ENCODE measurements around the gene POLR1E. TPM values are rescaled to one million over a fixed set of nuclear protein-coding genes. Genes with fewer than 3 reads are reported as not detected.

POLR1E gene, protein sequence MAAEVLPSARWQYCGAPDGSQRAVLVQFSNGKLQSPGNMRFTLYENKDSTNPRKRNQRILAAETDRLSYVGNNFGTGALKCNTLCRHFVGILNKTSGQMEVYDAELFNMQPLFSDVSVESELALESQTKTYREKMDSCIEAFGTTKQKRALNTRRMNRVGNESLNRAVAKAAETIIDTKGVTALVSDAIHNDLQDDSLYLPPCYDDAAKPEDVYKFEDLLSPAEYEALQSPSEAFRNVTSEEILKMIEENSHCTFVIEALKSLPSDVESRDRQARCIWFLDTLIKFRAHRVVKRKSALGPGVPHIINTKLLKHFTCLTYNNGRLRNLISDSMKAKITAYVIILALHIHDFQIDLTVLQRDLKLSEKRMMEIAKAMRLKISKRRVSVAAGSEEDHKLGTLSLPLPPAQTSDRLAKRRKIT
- 19.5 and 28.2 TPM in 2 replicates for total RNA-seq

DNA sequence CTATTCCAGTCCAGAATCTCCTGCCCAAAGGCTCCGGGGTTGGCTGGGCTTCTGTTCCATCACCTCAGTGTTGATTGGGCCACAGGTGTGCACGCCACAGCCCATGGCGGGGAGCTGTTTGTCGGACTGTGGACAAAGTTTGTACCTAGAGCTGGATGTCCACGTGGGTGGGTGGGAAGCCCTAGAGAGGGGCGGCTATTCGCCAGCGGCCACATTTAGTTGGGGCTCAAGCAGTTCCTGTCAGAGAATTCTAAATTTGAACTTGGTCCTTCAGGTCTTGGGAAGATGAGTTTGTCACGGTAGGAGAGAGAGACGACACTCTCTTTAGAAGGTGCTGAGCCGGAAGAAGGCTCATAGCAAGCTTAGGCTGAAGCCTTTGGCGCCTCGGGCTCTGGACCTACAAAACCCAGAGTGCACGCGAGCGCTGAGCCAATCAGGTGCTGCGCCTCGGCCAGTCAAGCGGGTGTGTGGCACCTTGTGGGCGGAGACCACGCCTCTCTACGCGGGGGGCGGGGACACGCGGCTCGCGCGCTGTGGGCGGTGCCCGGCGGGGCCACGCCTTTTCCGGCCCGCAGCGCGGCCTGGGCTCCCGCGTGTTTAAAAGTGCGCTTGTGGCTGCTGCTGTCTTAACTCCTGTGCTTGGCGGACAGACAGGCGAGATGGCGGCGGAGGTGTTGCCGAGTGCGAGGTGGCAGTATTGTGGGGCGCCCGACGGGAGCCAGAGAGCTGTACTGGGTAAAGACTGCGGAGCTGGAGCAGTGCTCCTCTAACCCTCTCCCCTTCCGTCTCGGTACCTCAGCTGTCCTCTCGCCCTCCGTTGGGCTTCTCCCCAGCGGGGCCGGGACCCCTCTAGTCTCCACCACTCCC, at the start of gene POLR1E:
POLR1E (plus strand) TSS at position 560 of the 867 bp plus-strand sequence; CDS start at position 660, 100 bp downstream.

DNA sequence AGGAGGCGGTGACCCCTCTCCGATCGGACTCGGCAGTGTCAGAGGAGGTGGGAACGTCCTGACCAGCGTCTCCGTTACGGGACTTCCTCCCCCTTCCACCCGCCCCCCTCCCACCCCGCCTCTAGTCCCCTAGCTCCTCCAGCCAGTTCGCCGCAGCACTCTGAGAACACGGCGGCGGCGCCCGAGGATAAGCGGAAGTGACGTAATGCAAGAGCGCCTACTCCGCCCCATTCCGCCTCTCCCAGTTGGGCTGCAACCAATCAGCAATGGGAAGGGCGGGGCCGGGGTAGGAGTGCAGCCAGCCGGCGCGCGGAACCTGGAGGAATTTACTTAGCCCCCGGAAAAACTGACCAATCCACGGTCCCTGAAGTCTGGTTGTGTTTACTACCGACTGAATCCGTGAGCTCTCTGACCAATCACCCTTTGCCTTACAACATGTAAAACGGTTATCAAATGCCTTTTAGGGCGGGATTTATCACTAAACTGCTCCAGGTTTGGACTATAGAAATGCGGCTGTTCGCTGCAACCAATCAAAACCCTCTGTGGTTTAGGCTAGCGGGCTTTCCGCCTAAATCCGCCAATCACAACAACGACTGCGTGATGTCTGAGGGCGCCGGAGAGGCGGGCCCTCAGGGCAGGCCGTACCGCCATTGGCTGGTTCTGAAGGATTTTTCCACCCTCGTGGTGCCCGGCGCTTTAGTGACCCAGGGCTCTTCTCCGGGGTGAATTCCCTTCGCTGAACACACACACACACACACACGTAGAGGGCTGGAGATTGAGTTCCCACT, 20.3 kb upstream of the POLR1E start, which contains the start of gene ZBTB5:
ZBTB5 (minus strand) TSS at position 202 of the 788 bp plus-strand sequence. CDS start 22,899 bp downstream, outside the sequence.

Other genes starting within 250 kb of the POLR1E start
- 142 and 160 TPM in 2 replicates for gene GRHPR, start 63.3 kb upstream of the POLR1E start, total RNA-seq
- 9.3 and 15.3 TPM in 2 replicates for gene ZBTB5, start 20.5 kb upstream of the POLR1E start, total RNA-seq
- 7.5 and 12.4 TPM in 2 replicates for gene FBXO10, start 90.4 kb downstream of the POLR1E start, total RNA-seq
- 98.8 and 198 TPM in 2 replicates for gene TOMM5, start 106.6 kb downstream of the POLR1E start, total RNA-seq
- gene FRMPD1, start 165.0 kb downstream of the POLR1E start, total RNA-seq = under 0.01 TPM in 1 of 2 replicates, not detected in the other